H1 (cell line): ENCODE results near the gene DBNL.

Source experiments
- POLR2A ChIP-seq, 2 experiments: IDR thresholded peaks; 1 replicate in 1 of 2; 2 replicates in 1 of 2; pipeline ENCODE4 v1.6.1; 2011; ENCODE audit warnings: low read depth in 2 of 2, low read length in 2 of 2, mild to moderate bottlenecking in 2 of 2; ENCODE audit errors: control extremely low read depth in 1 of 2
- POLR2AphosphoS5 ChIP-seq: IDR thresholded peaks from 2 replicates; pipeline ENCODE4 v1.6.1; 2011; ENCODE audit warnings: low read depth, low read length
- TEAD4 ChIP-seq: IDR thresholded peaks from 2 replicates; pipeline ENCODE4 v1.6.1; 2012; ENCODE audit warnings: low read depth, low read length, inconsistent platforms, mixed read lengths
- TF ChIP-seq, protein P1 (sequence below), 3 experiments: IDR thresholded peaks; 1 replicate in 2 of 3; 2 replicates in 1 of 3; pipeline versions ENCODE4 v1.5.1 to v1.6.1; 2011; ENCODE audit warnings: low read length in 3 of 3, mild to moderate bottlenecking in 3 of 3, inconsistent platforms in 2 of 3, low read depth in 1 of 3, moderate library complexity in 1 of 3; ENCODE audit not compliant: insufficient read depth in 1 of 3; ENCODE audit errors: control extremely low read depth in 1 of 3

DNA sequence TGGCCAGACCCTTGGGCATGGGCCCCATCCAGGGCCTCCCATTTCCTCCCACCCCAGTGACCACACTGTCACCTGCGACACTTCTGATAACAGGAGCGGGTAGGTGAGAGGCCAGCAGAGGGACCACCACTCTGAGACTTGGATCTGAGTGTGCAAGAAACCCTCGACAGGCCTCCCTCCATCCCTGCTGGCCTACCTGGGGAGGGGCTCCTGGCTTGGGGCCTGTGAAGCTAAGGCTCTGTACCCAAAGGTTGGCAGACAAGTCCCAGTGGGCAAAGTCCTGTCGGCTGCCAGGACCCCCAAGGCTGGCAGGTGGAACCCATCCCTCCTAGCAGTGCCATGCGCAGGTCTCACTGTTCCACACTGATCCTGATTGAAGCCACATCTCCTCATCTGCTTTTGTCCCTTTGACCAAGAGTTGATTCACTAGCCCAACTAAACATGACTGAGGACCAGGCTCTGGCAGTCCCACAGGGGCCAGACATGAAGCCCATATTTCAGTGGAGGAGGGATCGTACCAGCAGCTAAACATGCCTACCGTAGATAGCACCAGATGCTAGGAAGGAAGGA is 22.1 kb downstream of the DBNL start:
- TF ChIP-seq, protein P1, sequence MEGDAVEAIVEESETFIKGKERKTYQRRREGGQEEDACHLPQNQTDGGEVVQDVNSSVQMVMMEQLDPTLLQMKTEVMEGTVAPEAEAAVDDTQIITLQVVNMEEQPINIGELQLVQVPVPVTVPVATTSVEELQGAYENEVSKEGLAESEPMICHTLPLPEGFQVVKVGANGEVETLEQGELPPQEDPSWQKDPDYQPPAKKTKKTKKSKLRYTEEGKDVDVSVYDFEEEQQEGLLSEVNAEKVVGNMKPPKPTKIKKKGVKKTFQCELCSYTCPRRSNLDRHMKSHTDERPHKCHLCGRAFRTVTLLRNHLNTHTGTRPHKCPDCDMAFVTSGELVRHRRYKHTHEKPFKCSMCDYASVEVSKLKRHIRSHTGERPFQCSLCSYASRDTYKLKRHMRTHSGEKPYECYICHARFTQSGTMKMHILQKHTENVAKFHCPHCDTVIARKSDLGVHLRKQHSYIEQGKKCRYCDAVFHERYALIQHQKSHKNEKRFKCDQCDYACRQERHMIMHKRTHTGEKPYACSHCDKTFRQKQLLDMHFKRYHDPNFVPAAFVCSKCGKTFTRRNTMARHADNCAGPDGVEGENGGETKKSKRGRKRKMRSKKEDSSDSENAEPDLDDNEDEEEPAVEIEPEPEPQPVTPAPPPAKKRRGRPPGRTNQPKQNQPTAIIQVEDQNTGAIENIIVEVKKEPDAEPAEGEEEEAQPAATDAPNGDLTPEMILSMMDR (IDR thresholded peaks at IDR 0.05; ENCODE audit: control extremely low read depth in 1 of 3, insufficient read depth in 1 of 3, low read depth in 1 of 3, low read length in 3 of 3): no peak
- 0 out of 2 replicates have a peak, but pooled peaks have one; percentile 12 for TF ChIP-seq POLR2AphosphoS5
- TF ChIP-seq POLR2A (IDR thresholded peaks at IDR 0.05; ENCODE audit: control extremely low read depth in 1 of 2, low read depth in 2 of 2, low read length in 2 of 2): no peak
- TF ChIP-seq TEAD4: no peak
